Naive thymus-derived CD4-positive, alpha-beta T cell (primary cell): ENCODE measurements around the gene SLC34A1. TPM values are rescaled to one million over a fixed set of nuclear protein-coding genes. Genes with fewer than 3 reads are reported as not detected.

Experiments used
- ATAC-seq: fragments of 150-1000 bp; cut with Tn5 transposase; 2 replicates; pipeline ENCODE4 v1.10.0; 2021; ENCODE audit warnings: mild to moderate bottlenecking, moderate library complexity
- CTCF ChIA-PET: fragments of 350-600 bp; sonication (Branson Sonifier 250); formaldehyde crosslinking; loops from one replicate; lab custom pipeline; 2021; ENCODE audit warnings: antibody characterized with exemption; lab: Charles Lee
- POLR2A ChIA-PET: fragments of 350-600 bp; sonication (Branson Sonifier 250); formaldehyde crosslinking; loops from one replicate; lab custom pipeline; 2021; ENCODE audit warnings: antibody characterized with exemption, inconsistent platforms; lab: Charles Lee
- DNase-seq, 9 donors: peaks; one replicate each; pipeline versions ENCODE4 v3.0.0 to v3.0.0-alpha.2; 2020 to 2022; ENCODE audit warnings: mixed read lengths in 1 of 9
- H3K27ac ChIP-seq: one replicate; pipeline ENCODE4 v1.7.0; 2013; ENCODE audit warnings: mild to moderate bottlenecking, low read depth, low read length, moderate library complexity
- H3K27me3 ChIP-seq, 2 donors: one replicate each; pipeline ENCODE4 v1.7.0; 2013; ENCODE audit warnings: low read length in 2 of 2, mild to moderate bottlenecking in 2 of 2, moderate library complexity in 2 of 2; ENCODE audit not compliant: control insufficient read depth in 2 of 2, insufficient read depth in 2 of 2
- H3K36me3 ChIP-seq, 3 experiments: 1 replicate in 2 of 3; 2 replicates in 1 of 3; pipeline ENCODE4 v1.7.0; 2013; ENCODE audit warnings: low read length in 3 of 3, mild to moderate bottlenecking in 3 of 3, moderate library complexity in 1 of 3; ENCODE audit not compliant: insufficient read depth in 3 of 3, control insufficient read depth in 2 of 3
- H3K4me1 ChIP-seq, 2 donors: one replicate each; pipeline ENCODE4 v1.7.0; 2013; ENCODE audit warnings: low read length in 2 of 2, mild to moderate bottlenecking in 2 of 2, moderate library complexity in 1 of 2; ENCODE audit not compliant: control insufficient read depth in 2 of 2, insufficient read depth in 2 of 2
- H3K4me3 ChIP-seq: 2 replicates; pipeline ENCODE4 v1.7.0; 2013; ENCODE audit warnings: mild to moderate bottlenecking, low read length
- H3K9me3 ChIP-seq, 3 experiments: 1 replicate in 2 of 3; 2 replicates in 1 of 3; pipeline ENCODE4 v1.7.0; 2013; ENCODE audit warnings: low read length in 3 of 3; ENCODE audit not compliant: control insufficient read depth in 2 of 3
- H3K27ac Mint-ChIP-seq, 9 donors: one replicate each; pipeline ENCODE4 v1.8.0; 2020 to 2022; ENCODE audit warnings: mixed read lengths in 9 of 9, mild to moderate bottlenecking in 8 of 9, moderate library complexity in 5 of 9, inconsistent platforms in 2 of 9
- H3K27me3 Mint-ChIP-seq, 5 donors: one replicate each; pipeline ENCODE4 v1.8.0; 2021 to 2022; ENCODE audit warnings: mixed read lengths in 5 of 5, mild to moderate bottlenecking in 1 of 5
- H3K36me3 Mint-ChIP-seq, 5 donors: one replicate each; pipeline ENCODE4 v1.8.0; 2020 to 2022; ENCODE audit warnings: mixed read lengths in 5 of 5, mild to moderate bottlenecking in 3 of 5, inconsistent platforms in 1 of 5
- H3K4me1 Mint-ChIP-seq, 7 donors: one replicate each; pipeline ENCODE4 v1.8.0; 2020 to 2022; ENCODE audit warnings: mixed read lengths in 7 of 7, mild to moderate bottlenecking in 3 of 7, inconsistent platforms in 1 of 7
- H3K4me3 Mint-ChIP-seq, 10 donors: one replicate each; pipeline ENCODE4 v1.8.0; 2020 to 2022; ENCODE audit warnings: mild to moderate bottlenecking in 10 of 10, mixed read lengths in 10 of 10, moderate library complexity in 6 of 10, inconsistent platforms in 2 of 10
- H3K9me3 Mint-ChIP-seq, 11 donors: one replicate each; pipeline ENCODE4 v1.8.0; 2020 to 2022; ENCODE audit warnings: mixed read lengths in 11 of 11, mild to moderate bottlenecking in 4 of 11, inconsistent platforms in 1 of 11, moderate library complexity in 1 of 11
- intact Hi-C, 2 donors: fragments of 100-400 bp; cut with micrococcal nuclease; formaldehyde crosslinking; loops; one replicate each; pipeline ENCODE4 v1.15.1; 2023
- polyA plus RNA-seq, 2 donors: library from polyadenylated mRNA; unstranded; fragments of 300-500 nt; fragmentation: Illumina TruSeq; gene quantifications; one replicate each; pipeline ENCODE4 v1.2.3, GENCODE V29; 2021
- total RNA-seq, 6 experiments: library from RNA in 5 of 6; stranded (reverse) in 5 of 6; gene quantifications; 1 replicate in 5 of 6; 2 replicates in 1 of 6; pipeline ENCODE4 v1.2.3 and lab custom pipeline; 2021 to 2026

The SLC34A1 gene
- total and polyA plus RNA-seq, 7 experiments from 2014 or later, result 0.27 to 0.29 TPM; not detected in 5

DNA sequence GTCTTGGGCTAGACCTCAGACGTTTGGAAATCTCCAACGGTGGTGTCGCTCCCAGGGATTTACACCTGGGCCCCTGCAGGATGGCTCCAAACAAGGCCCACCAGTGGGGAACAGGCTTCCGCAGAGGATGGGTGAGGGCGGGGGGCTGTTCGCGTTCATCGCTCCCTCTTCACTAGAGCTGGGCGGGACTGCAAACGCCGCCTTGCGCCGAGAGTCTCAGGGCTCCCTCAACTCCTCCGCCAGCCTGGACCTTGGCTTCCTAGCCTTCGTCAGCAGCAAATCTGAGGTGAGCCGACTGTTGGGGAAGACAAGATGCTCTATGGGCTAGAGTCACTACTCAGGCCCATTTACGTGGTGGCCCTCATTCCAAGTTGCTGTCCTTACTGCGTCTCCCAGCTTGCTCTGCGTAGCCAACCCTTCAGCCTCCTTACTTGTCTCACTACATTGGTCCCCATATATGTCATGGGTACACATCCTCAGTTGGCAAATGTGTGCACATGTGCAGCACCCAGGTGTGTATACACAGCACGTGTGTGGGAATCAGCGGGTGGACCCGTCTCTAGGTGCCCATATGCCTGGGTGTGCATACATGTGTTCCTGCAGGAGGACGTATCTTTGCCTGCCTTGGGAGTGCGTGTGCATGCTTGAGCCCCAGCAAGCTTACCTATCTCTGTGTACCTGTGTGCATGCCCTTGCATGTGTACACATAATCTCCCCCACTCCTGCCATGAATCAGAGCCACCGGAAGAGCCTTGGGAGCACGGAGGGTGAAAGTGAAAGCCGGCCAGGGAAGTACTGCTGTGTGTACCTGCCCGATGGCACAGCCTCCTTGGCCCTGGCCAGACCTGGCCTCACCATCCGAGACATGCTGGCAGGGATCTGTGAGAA is 16.0 kb upstream of the SLC34A1 start:
- Mint-ChIP-seq H3K36me3 (peaks cover 10 to 40% (median 18%) of the 10 kb centered on the region in 5 donors), H3K9me3 (no peaks in the 10 kb centered on the region), H3K4me3 (peak overlapping the region in 4 of 10 donors; percentile 21 to 77 (median 45)), H3K27me3 (no peaks in the 10 kb centered on the region), H3K27ac (peak overlapping the region in 6 of 9 donors; percentile 14 to 91 (median 82)), H3K4me1 (peaks cover 43 to 80% (median 65%) of the 10 kb centered on the region in 7 donors)
- Histone ChIP-seq H3K9me3 (no peaks in the 10 kb centered on the region), H3K27me3 (no peaks in the 10 kb centered on the region), H3K4me1 (peaks cover 45 to 71% of the 10 kb centered on the region in 2 donors), H3K4me3 (no peak overlapping the region), H3K27ac (peak overlapping the region; percentile 22), H3K36me3 (peaks cover 21 to 69% (median 26%) of the 10 kb centered on the region in 3 experiments)
- ChIA-PET CTCF (interaction anchor here (0.9 to 6.0 kb wide), 10 partner anchors 7 to 129 kb away, joined by 3 to 75 read pairs (median 8); partner anchors contain the start of genes PDLIM7 and SLC34A1), POLR2A (interaction anchor here (0.7 to 7.3 kb wide), 10 partner anchors 10 to 188 kb away, joined by 3 to 123 read pairs (median 4); partner anchors contain the start of genes PRR7 and RGS14)
- ATAC-seq (no peak), DNase-seq (no peak)
- intact Hi-C loops, result no loop called here

GRCh38 chr5:177368869-177369644 is 15.2 kb upstream of the SLC34A1 start:
- POLR2A ChIA-PET, result interaction anchor here (0.6 to 7.3 kb wide), 12 partner anchors 9 to 78 kb away, joined by 3 to 123 read pairs (median 4); partner anchors contain the start of genes LMAN2, PRR7, RGS14 and SLC34A1
- H3K27me3 Mint-ChIP-seq, result no peaks in the 10 kb centered on the region
- H3K36me3 Mint-ChIP-seq, result peaks cover 10 to 40% (median 18%) of the 10 kb centered on the region in 5 donors
- Histone ChIP-seq H3K4me3 (no peak overlapping the region), H3K4me1 (peaks cover 45 to 71% of the 10 kb centered on the region in 2 donors), H3K27ac (peak overlapping the region; percentile 22), H3K36me3 (peaks cover 25 to 73% (median 26%) of the 10 kb centered on the region in 3 experiments), H3K27me3 (no peaks in the 10 kb centered on the region), H3K9me3 (no peaks in the 10 kb centered on the region)
- peaks cover 46 to 80% (median 66%) of the 10 kb centered on the region in 7 donors for H3K4me1 Mint-ChIP-seq
- H3K9me3 Mint-ChIP-seq, result no peaks in the 10 kb centered on the region
- no peak for ATAC-seq
- CTCF ChIA-PET, result interaction anchor here (0.6 to 6.0 kb wide), 11 partner anchors 8 to 135 kb away, joined by 3 to 75 read pairs (median 6); partner anchors contain the start of genes PDLIM7 and SLC34A1
- intact Hi-C loops, result no loop called here
- peak in 3 of 9 donors; percentile 31 to 44 (median 40) for DNase-seq
- peak overlapping the region; percentile 50 to 96 (median 86) for H3K27ac Mint-ChIP-seq
- peak overlapping the region in 9 of 10 donors; percentile 44 to 75 (median 55) for H3K4me3 Mint-ChIP-seq

GRCh38 chr5:177369645-177370440 is 14.4 kb upstream of the SLC34A1 start:
- H3K27me3 ChIP-seq, result no peaks in the 10 kb centered on the region
- POLR2A ChIA-PET, result interaction anchor here (0.6 to 7.3 kb wide), 17 partner anchors 9 to 85 kb away, joined by 3 to 123 read pairs (median 3); partner anchors contain the start of genes GRK6, LMAN2, PRR7 and RGS14
- peak overlapping the region; percentile 51 for H3K27ac ChIP-seq
- H3K4me3 Mint-ChIP-seq, result peak overlapping the region in 8 of 10 donors; percentile 12 to 75 (median 56)
- CTCF ChIA-PET, result interaction anchor here (0.6 to 6.0 kb wide), 15 partner anchors 9 to 134 kb away, joined by 3 to 75 read pairs (median 7); partner anchors contain the start of genes LMAN2, PDLIM7, RGS14 and SLC34A1
- H3K9me3 ChIP-seq, result no peaks in the 10 kb centered on the region
- no peak overlapping the region for H3K4me3 ChIP-seq
- ATAC-seq (no peak), DNase-seq (no peak)
- peaks cover 46 to 80% (median 69%) of the 10 kb centered on the region in 7 donors for H3K4me1 Mint-ChIP-seq
- H3K27ac Mint-ChIP-seq, result peak overlapping the region; percentile 50 to 96 (median 90)
- H3K9me3 Mint-ChIP-seq, result no peaks in the 10 kb centered on the region
- no peaks in the 10 kb centered on the region for H3K27me3 Mint-ChIP-seq
- intact Hi-C loops, result loop anchor here (1.0 to 2.0 kb wide), 5 partner anchors 8 to 127 kb away; partner anchors contain the start of genes LMAN2 (in 1 of the 2) and PDLIM7 (in 1 of the 2)
- H3K4me1 ChIP-seq, result peaks cover 38 to 71% of the 10 kb centered on the region in 2 donors
- H3K36me3 ChIP-seq, result peaks cover 25 to 67% (median 26%) of the 10 kb centered on the region in 3 experiments
- peaks cover 12 to 40% (median 18%) of the 10 kb centered on the region in 5 donors for H3K36me3 Mint-ChIP-seq

DNA sequence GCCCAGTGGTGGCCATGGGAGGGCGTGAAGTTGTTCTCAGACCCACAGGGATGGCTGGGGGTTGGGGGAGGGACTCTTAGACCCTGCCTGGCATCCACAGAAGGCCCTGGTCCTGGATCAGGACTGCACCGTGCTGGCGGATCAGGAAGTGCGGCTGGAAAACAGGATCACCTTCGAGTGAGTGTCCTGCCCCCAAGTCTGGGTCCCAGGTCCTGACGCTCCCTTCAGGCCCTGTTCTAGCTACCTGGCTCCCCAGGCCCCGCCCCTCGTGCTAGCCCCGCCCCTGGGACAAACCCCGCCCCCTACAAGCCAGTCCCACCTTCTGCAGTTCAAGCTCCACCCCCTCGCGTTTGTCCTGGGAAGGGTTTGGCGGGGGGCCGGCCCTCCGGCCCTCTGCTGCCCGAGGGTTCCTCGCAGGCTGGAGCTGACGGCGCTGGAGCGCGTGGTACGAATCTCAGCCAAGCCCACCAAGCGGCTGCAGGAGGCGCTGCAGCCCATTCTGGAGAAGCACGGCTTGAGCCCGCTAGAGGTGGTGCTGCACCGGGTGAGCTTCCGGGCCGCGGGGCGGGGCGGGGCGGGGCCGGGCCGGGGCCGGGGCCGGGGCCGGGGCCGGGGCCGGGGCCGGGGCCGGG is 13.6 kb upstream of the SLC34A1 start:
- peaks cover 36 to 73% of the 10 kb centered on the region in 2 donors for H3K4me1 ChIP-seq
- intact Hi-C loops, result loop anchor here (1.0 to 2.0 kb wide), 5 partner anchors 8 to 127 kb away; partner anchors contain the start of genes LMAN2 (in 1 of the 2) and PDLIM7 (in 1 of the 2)
- Mint-ChIP-seq H3K9me3 (no peaks in the 10 kb centered on the region), H3K4me1 (peaks cover 51 to 80% (median 70%) of the 10 kb centered on the region in 7 donors), H3K4me3 (peak overlapping the region in 7 of 10 donors; percentile 20 to 79 (median 64)), H3K27me3 (no peaks in the 10 kb centered on the region), H3K27ac (peak overlapping the region in 7 of 9 donors; percentile 33 to 94 (median 86)), H3K36me3 (peaks cover 12 to 44% (median 18%) of the 10 kb centered on the region in 5 donors)
- H3K27ac ChIP-seq, result peak overlapping the region; percentile 76
- H3K4me3 ChIP-seq, result no peak overlapping the region
- CTCF ChIA-PET, result interaction anchor here (0.5 to 6.0 kb wide), 17 partner anchors 8 to 1006 kb away, joined by 3 to 75 read pairs (median 7); partner anchors contain the start of genes LMAN2, RGS14 and SLC34A1
- H3K27me3 ChIP-seq, result no peaks in the 10 kb centered on the region
- POLR2A ChIA-PET, result interaction anchor here (0.7 to 7.3 kb wide), 17 partner anchors 12 to 84 kb away, joined by 3 to 123 read pairs (median 5); partner anchors contain the start of genes GRK6, LMAN2, PRR7 and RGS14
- ATAC-seq (peak; percentile 90), DNase-seq (peak in 7 of 9 donors; percentile 36 to 74 (median 65))
- H3K9me3 ChIP-seq, result no peaks in the 10 kb centered on the region
- peaks cover 24 to 64% (median 25%) of the 10 kb centered on the region in 3 experiments for H3K36me3 ChIP-seq
